ENCODE data around the gene ZFP36L1. TPM values are rescaled to one million over a fixed set of nuclear protein-coding genes. Genes with fewer than 3 reads are reported as not detected.

Gene ZFP36L1
- total RNA-seq, 2 donors from 2014 or later = 233 to 326 TPM

GRCh38 chr14:68791078-68791901 lies 1.6 kb downstream of the ZFP36L1 start:
- H3K4me3 ChIP-seq = peak overlapping the region; percentile 96
- no peaks in the 10 kb centered on the region for H3K27me3 ChIP-seq (replicated peaks; ENCODE audit: insufficient read depth)
- no peak for ATAC-seq (ENCODE audit: insufficient number of reproducible peaks, low FRiP score, low read depth)
- H3K9me3 ChIP-seq = no peaks in the 10 kb centered on the region
- no peak for DNase-seq (ENCODE audit: low spot score)
- peak overlapping the region; percentile 99 to 100 for H3K27ac ChIP-seq
- peaks cover 19% of the 10 kb centered on the region for H3K36me3 ChIP-seq
- H3K4me1 ChIP-seq (ENCODE audit: control insufficient read depth in 1 of 2, low read depth in 2 of 2) = peaks cover 14 to 29% of the 10 kb centered on the region in 2 donors
- TF ChIP-seq, protein P1, sequence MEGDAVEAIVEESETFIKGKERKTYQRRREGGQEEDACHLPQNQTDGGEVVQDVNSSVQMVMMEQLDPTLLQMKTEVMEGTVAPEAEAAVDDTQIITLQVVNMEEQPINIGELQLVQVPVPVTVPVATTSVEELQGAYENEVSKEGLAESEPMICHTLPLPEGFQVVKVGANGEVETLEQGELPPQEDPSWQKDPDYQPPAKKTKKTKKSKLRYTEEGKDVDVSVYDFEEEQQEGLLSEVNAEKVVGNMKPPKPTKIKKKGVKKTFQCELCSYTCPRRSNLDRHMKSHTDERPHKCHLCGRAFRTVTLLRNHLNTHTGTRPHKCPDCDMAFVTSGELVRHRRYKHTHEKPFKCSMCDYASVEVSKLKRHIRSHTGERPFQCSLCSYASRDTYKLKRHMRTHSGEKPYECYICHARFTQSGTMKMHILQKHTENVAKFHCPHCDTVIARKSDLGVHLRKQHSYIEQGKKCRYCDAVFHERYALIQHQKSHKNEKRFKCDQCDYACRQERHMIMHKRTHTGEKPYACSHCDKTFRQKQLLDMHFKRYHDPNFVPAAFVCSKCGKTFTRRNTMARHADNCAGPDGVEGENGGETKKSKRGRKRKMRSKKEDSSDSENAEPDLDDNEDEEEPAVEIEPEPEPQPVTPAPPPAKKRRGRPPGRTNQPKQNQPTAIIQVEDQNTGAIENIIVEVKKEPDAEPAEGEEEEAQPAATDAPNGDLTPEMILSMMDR (IDR thresholded peaks at IDR 0.05) = no peak

GRCh38 chr14:68790644-68791077 lies 2.2 kb downstream of the ZFP36L1 start:
- Histone ChIP-seq H3K36me3 (peaks cover 19% of the 10 kb centered on the region), H3K4me1 (ENCODE audit: control insufficient read depth in 1 of 2, low read depth in 2 of 2) (peaks cover 14 to 33% of the 10 kb centered on the region in 2 donors), H3K4me3 (peak overlapping the region; percentile 96), H3K27ac (peak overlapping the region; percentile 99 to 100), H3K27me3 (replicated peaks; ENCODE audit: insufficient read depth) (no peaks in the 10 kb centered on the region), H3K9me3 (no peaks in the 10 kb centered on the region)
- TF ChIP-seq, protein P1 (IDR thresholded peaks at IDR 0.05) = no peak
- ATAC-seq (ENCODE audit: insufficient number of reproducible peaks, low FRiP score, low read depth) (no peak), DNase-seq (ENCODE audit: low spot score) (no peak)

GRCh38 chr14:68789821-68790643 lies 2.8 kb downstream of the ZFP36L1 start:
- peak overlapping the region; percentile 96 for H3K4me3 ChIP-seq
- TF ChIP-seq, protein P1 (IDR thresholded peaks at IDR 0.05) = no peak
- no peak for ATAC-seq (ENCODE audit: insufficient number of reproducible peaks, low FRiP score, low read depth)
- H3K27me3 ChIP-seq (replicated peaks; ENCODE audit: insufficient read depth) = no peaks in the 10 kb centered on the region
- peaks cover 19% of the 10 kb centered on the region for H3K36me3 ChIP-seq
- no peaks in the 10 kb centered on the region for H3K9me3 ChIP-seq
- H3K4me1 ChIP-seq (ENCODE audit: control insufficient read depth in 1 of 2, low read depth in 2 of 2) = peaks cover 14 to 39% of the 10 kb centered on the region in 2 donors
- H3K27ac ChIP-seq = peak overlapping the region; percentile 99 to 100
- no peak for DNase-seq (ENCODE audit: low spot score)

- Histone ChIP-seq H3K27ac (peak overlapping the region; percentile 99 to 100), H3K4me3 (peak overlapping the region; percentile 96), H3K27me3 (replicated peaks; ENCODE audit: insufficient read depth) (no peaks in the 10 kb centered on the region), H3K36me3 (peaks cover 19% of the 10 kb centered on the region), H3K4me1 (ENCODE audit: control insufficient read depth in 1 of 2, low read depth in 2 of 2) (peaks cover 14 to 47% of the 10 kb centered on the region in 2 donors), H3K9me3 (no peaks in the 10 kb centered on the region)
- TF ChIP-seq, protein P1 (IDR thresholded peaks at IDR 0.05) = peak; percentile 62
- no peak for ATAC-seq (ENCODE audit: insufficient number of reproducible peaks, low FRiP score, low read depth)
- no peak for DNase-seq (ENCODE audit: low spot score)
These were observed 3.7 kb downstream of the ZFP36L1 start for GRCh38 chr14:68788996-68789820.

Data from thoracic aorta (tissue), 2 donors.